Activated CD8-positive, alpha-beta memory T cell treated with anti-CD3 and anti-CD28 coated beads for 48 hours (primary cell): ENCODE results near the gene ZNF816.
A peak's percentile ranks its signal among the peaks of the same experiment; 100 is the strongest.
"Not testable (repeated sequence)": the region's sequence is repeated elsewhere in the genome, so short reads cannot be mapped to it uniquely, and the experiment has no call there.

Experiments
- DNase-seq, 3 experiments: peaks; one replicate each; pipeline ENCODE4 v3.0.0-alpha.2; 2020; ENCODE audit warnings: low read depth in 2 of 3, low spot score in 2 of 3

The ZNF816 gene

GRCh38 chr19:52962394-52963246 is at the start of gene ZNF816:
Gene ZNF816 (minus strand): TSS chr19:52962881. CDS start chr19:52956089, 6,792 bp downstream.
- peak; percentile 94 to 95 (median 94) for DNase-seq

- no peak for DNase-seq
Observed at GRCh38 chr19:53012006-53012405, 49.3 kb upstream of the ZNF816 start.

GRCh38 chr19:53010494-53010893 is 47.8 kb upstream of the ZNF816 start:
- DNase-seq = no peak

GRCh38 chr19:53008061-53008778 is 45.5 kb upstream of the ZNF816 start:
- no peak for DNase-seq

- DNase-seq = no peak
Observed at GRCh38 chr19:53007606-53008005, 44.9 kb upstream of the ZNF816 start.

- DNase-seq = no peak
Observed at GRCh38 chr19:53007200-53007599, 44.5 kb upstream of the ZNF816 start.

GRCh38 chr19:53004242-53004641 is 41.6 kb upstream of the ZNF816 start:
- DNase-seq = no peak

GRCh38 chr19:53002479-53002878 is 39.8 kb upstream of the ZNF816 start:
- no peak for DNase-seq

- DNase-seq = no peak
Observed at GRCh38 chr19:52997975-52998374, 35.3 kb upstream of the ZNF816 start.

GRCh38 chr19:52995711-52996110 is 33.0 kb upstream of the ZNF816 start:
- DNase-seq = no peak

- DNase-seq = peak; percentile 27 to 49 (median 29)
Observed at GRCh38 chr19:52993342-52994178, 30.9 kb upstream of the ZNF816 start.

- no peak for DNase-seq
Observed at GRCh38 chr19:52992109-52993004, 29.7 kb upstream of the ZNF816 start.

- no peak for DNase-seq
Observed at GRCh38 chr19:52991484-52991883, 28.8 kb upstream of the ZNF816 start.

GRCh38 chr19:52990759-52991418 is 28.2 kb upstream of the ZNF816 start:
- no peak for DNase-seq

GRCh38 chr19:52988506-52988905 is 25.8 kb upstream of the ZNF816 start:
- DNase-seq = no peak

- DNase-seq = no peak
Observed at GRCh38 chr19:52987221-52987620, 24.5 kb upstream of the ZNF816 start.

- DNase-seq = not testable (repeated sequence)
Observed at GRCh38 chr19:52983167-52983566, 20.5 kb upstream of the ZNF816 start.

GRCh38 chr19:52981329-52981728 is 18.6 kb upstream of the ZNF816 start:
- no peak for DNase-seq

GRCh38 chr19:52967772-52968171 is 5.1 kb upstream of the ZNF816 start:
- no peak for DNase-seq

GRCh38 chr19:52963247-52963618 is 552 bp upstream of the ZNF816 start:
- DNase-seq = no peak
